Fibroblast of skin of scalp (primary cell): ENCODE data around the gene KCNG2.

Experiments
- DNase-seq: peaks from one replicate; pipeline ENCODE4 v3.0.0-alpha.2; 2013

KCNG2 gene

GRCh38 chr18:79800371-79801180 lies 2.8 kb downstream of the KCNG2 start:
- no peak for DNase-seq

DNA sequence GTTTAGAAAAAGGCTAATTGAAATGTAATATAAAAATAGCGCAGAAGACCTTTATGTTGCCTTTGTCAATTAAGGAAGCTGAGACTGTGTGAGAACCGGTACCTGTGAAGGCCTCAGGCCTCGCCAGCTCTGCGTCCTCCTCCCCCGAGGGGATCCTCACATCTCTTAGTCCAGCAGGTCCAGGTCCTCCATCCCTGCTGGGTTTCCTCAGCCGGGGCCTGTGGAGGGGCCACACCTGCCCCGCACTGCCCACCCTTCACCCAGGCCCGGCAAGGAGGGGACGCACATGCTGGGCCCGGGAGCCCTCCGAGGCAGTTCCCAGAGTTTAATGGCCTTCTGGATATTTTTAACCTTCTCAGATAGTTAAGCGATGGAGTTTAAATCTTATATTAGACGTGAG lies 3.5 kb downstream of the KCNG2 start:
- DNase-seq = no peak

- DNase-seq = no peak
Observed at GRCh38 chr18:79801641-79802040, 3.9 kb downstream of the KCNG2 start.

DNA sequence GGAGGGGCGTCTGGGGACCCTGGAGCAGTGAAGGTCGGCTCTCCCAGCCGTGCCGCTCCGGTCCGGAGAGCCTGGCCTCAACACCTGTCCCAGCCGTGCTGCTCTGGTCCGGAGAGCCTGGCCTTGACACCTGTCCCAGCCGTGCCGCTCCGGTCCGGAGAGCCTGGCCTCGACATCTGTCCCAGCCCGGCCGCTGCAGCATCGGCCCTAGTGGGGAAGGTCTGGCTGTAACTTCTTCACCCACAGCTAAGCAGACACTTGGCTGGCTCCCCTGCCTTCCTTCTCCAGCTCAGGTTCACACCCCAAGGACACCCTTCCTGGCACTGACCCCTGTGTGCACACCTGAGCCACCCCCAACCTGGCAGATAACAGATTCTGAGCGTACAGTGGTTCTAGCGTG lies 4.6 kb downstream of the KCNG2 start:
- DNase-seq = no peak

DNA sequence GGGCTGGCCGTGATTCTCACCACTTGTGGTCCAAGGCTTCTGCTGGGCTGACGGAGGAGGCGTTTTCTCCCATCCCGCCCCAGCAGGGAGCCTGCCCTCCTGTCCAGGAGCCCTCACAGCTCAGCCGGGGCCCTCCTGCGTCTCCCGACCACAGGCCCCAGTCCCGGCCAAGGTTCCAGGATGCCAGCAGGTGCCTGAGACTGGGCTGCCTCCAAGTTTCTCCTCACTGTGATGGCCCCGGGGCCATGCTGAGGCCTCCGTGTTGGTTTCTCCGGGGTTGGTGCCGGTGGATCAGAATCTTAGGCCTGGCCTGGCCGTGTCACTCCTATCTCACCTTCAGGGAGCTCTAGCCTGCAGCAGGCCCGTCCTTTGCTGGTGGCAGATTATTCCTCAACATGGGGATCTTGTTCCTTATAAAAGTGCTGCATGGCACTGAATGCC lies 5.9 kb downstream of the KCNG2 start:
- no peak for DNase-seq

GRCh38 chr18:79804130-79804787 lies 6.5 kb downstream of the KCNG2 start:
- no peak for DNase-seq

DNA sequence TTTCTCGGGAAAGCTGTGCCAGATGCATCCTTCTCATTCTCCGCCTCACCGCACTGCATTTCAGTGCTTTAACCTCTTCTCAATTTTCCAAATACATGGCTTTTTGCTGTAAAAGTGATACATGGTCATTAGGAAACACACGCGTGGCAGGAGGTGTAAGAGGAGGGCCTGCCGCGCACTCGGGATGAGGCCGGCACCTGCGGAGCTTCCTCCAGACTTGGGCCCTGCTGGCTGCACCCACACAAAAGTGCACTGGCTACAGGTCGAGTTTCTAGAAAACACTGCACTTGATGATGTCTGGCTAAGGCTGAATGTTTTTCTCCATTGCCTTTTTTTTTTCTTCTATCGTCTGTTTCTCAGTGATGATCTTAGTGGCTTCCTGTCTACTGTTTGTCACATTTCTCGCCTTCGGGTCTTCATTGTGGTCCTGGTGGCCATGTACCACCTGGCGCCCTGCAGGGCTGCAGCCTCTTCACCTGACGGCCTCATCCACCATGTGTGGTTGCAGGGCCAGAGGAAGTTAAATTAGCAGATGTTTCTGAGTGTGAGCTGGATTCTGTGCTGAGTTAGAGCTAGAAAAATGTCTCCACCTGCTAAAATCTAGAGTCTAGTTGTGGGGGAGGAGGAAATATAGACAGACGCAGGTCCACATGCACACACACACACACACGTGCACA lies 7.6 kb downstream of the KCNG2 start:
- no peak for DNase-seq

- no peak for DNase-seq
Observed at GRCh38 chr18:79805926-79806487, 8.3 kb downstream of the KCNG2 start.

DNA sequence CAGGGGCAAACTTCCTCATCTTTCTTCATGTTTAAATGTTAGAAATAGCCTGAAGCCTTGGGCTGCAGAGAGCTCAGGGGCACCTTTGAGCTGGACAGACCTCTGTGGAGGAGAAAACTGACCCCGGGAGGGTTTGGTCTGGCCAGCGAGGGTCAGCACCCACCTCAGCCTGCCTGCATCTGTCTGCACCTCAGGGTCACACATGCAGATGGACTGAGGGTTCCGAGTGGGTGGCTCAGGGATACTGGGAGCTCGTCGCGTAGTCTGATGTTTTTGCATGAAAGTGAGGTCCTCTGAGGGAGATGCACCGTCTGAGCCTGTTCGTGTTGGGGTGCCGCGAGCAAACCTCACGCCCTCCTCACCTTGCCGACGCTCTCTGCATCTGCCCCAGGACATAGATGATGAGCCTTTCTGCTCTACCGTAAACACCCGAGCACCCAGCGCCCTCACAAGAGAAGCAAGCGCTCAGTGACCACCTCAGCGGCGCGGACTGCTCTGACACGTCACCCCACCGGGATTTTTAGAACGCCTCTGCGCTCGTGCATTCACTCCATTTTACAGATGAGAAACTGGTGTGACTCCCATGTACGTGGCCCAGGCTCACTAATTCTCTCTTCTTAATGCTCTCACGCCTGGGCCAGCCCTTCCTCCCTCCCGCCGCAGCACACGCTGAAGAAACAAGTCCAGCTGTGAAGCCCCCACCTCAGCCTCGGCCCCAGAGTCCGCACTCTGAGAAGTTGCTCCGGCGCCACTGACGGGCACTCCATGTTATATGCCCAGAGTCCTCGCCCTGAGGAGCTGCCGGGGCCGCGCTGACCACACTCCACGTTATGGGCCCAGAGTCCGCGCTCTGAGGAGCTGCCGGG lies 9.5 kb downstream of the KCNG2 start:
- no peak for DNase-seq

- no peak for DNase-seq
Observed at GRCh38 chr18:79809482-79810192, 11.9 kb downstream of the KCNG2 start.

GRCh38 chr18:79812052-79812451 lies 14.3 kb downstream of the KCNG2 start:
- no peak for DNase-seq

DNA sequence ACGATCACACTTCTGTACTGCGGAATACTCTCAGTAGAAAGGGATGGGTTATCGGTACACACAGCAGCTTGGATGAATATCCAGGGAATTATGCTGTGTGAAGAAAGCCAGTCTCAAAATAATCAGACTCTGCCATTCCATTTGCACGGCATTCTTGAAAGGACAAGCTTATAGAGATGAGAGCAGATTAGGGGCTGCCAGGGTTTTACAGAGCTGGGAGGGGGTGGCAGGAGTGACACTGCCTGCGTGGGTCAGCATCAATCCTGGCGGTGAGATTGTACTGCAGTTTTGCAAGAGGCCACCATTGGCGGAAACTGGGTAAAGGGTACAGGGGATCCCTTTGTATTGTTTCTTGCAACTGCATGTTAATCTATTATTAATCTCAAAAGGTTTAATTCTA lies 16.6 kb downstream of the KCNG2 start:
- no peak for DNase-seq

- DNase-seq = no peak
Observed at GRCh38 chr18:79815657-79816056, 17.9 kb downstream of the KCNG2 start.

GRCh38 chr18:79816092-79816491 lies 18.4 kb downstream of the KCNG2 start:
- no peak for DNase-seq

DNA sequence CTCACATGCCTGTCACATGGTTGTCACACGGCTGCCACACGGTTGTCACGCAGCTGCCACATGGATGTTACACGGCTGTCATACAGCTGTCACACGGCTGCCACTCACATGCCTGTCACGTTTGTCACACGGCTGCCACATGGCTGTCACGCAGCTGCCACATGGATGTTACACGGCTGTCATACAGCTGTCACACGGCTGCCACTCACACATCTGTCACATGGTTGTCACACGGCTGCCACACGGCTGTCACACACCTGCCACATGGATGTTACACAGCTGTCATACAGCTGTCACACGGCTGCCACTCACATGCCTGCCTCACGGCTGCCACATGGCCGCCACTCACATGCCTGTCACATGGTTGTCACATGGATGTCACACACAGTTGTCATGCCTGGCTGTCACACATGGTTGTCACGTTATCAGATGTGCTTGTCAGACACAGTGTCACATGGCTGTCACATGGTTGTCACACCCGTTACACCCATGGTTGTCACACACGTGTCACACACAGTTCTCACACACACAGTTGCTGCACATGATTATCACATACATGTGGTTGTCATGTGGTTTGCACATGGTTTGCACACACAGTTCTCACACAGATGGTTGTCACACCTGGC lies 19.4 kb downstream of the KCNG2 start:
- DNase-seq = no peak

- DNase-seq = no peak
Observed at GRCh38 chr18:79817607-79817998, 19.9 kb downstream of the KCNG2 start.

DNA sequence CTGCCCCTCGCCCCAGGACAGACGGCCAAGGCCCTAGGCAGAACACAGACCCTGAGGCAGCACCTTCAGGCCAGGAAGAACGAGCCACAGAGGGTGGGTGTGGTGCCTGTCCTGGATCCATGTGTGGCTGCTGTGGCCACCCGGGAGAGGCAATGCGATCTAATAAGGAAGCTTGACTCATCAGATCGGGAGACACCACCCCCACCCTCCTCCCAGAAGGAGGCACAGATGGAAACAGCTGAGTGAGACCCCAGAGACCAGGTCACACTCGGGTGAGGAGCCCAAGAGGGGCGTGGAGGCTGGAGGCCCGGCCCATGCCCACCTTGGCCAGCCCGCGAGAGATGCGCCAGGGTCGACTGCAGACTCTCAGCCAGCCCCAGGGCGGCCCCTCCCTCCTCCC lies 20.3 kb downstream of the KCNG2 start:
- DNase-seq = no peak

DNA sequence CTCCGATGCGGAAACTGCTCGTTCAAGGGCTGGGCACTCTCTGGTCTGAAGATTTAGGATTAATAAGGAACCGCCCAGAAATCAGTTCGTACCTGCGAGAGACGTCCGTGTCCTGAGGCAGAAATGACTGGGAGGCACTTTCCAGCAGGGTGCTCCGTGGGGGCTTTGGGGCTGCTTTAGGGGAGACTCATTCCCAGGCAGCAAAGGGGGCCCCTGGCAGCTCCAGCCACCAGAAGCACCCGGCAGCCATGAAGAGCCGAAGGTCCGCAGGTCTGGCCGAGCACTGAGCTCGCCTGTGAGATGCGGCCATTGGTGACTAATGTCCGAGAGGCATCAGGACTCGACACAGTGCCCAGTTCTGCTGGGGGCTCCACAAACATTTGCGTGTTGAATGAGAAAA lies 20.9 kb downstream of the KCNG2 start:
- no peak for DNase-seq

- no peak for DNase-seq
Observed at GRCh38 chr18:79819064-79819967, 21.6 kb downstream of the KCNG2 start.

DNA sequence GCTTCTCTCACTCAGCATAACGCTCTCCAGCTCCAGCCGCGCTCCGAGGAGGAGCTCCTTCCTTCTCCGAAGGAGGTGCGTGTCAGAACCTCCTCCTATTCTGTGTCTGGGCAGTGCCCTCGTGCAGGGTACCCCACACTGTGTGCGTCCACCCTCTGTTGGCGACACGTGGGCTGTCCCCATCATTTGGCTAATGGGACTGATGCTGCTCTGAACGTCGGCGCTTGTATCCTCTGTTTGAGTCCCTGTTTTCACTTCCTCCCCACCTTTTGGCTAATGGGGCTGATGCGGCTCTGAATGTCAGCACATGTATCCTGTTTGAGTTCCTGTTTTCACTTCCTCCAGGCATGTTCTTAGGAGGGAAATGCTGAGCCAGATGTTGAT lies 22.2 kb downstream of the KCNG2 start:
- DNase-seq = no peak
